ENCODE results near the gene BEST1. TPM values are rescaled to one million over a fixed set of nuclear protein-coding genes. Genes with fewer than 3 reads are reported as not detected.

Gene BEST1
- total RNA-seq, 1 donor from 2014 or later: 1.1 TPM

DNA sequence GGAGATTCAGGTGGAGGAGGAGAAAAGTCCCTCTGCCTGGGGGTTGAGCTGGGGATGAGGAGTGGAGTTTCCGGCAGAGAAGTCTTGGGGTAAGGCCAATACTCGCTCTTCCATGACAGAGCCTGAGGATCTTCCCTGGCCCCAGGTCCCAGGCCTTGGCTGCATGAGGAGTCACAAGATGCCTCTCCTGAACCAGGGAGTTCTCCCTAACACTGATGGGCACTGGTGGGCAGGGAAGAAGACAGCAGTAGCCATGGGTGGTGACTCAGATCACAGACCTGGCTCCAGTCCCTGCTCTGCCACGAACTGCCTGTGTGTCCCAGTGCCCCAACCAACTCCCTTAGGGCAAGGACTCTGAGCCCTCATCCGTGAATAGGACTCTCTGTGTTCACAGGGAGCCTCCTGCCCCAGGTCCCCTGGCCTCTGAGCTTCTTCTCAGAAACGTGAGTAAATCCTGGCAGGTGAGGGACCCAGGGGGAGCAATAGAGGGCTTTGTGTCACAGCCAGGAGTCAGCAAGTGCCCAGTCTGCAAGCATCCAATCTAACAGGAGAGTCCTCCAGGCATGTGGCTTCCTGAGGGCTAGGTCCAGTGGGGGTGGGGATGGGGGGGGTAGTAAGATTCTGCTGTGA is 62.8 kb downstream of the BEST1 start:
- H3K27me3 Mint-ChIP-seq (ENCODE audit: low read depth): no peaks in the 10 kb centered on the region
- no peak overlapping the region for H3K4me3 Mint-ChIP-seq
- DNase-seq (ENCODE audit: low spot score in 2 of 2, unreplicated experiment in 2 of 2): no peak
- no peak overlapping the region for H3K27ac Mint-ChIP-seq
- TF ChIP-seq, protein P1, sequence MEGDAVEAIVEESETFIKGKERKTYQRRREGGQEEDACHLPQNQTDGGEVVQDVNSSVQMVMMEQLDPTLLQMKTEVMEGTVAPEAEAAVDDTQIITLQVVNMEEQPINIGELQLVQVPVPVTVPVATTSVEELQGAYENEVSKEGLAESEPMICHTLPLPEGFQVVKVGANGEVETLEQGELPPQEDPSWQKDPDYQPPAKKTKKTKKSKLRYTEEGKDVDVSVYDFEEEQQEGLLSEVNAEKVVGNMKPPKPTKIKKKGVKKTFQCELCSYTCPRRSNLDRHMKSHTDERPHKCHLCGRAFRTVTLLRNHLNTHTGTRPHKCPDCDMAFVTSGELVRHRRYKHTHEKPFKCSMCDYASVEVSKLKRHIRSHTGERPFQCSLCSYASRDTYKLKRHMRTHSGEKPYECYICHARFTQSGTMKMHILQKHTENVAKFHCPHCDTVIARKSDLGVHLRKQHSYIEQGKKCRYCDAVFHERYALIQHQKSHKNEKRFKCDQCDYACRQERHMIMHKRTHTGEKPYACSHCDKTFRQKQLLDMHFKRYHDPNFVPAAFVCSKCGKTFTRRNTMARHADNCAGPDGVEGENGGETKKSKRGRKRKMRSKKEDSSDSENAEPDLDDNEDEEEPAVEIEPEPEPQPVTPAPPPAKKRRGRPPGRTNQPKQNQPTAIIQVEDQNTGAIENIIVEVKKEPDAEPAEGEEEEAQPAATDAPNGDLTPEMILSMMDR (IDR thresholded peaks at IDR 0.05; ENCODE audit: unreplicated experiment): no peak
- H3K9me3 Mint-ChIP-seq: peaks cover 3% of the 10 kb centered on the region
- H3K36me3 Mint-ChIP-seq: no peaks in the 10 kb centered on the region
- H3K4me1 Mint-ChIP-seq: peaks cover 7% of the 10 kb centered on the region

Other genes with a start within 250 kb of the BEST1 start
- 401 to 436 TPM (median 428 TPM) in 3 replicates for gene MYRF, start 197.7 kb upstream of the BEST1 start, total RNA-seq
- gene TMEM258, start 157.8 kb upstream of the BEST1 start, total RNA-seq: 139 to 154 TPM (median 148 TPM) in 3 replicates
- gene FEN1, start 157.4 kb upstream of the BEST1 start, total RNA-seq: 19.5 to 20.9 TPM (median 20.3 TPM) in 3 replicates
- gene FADS1, start 133.3 kb upstream of the BEST1 start, total RNA-seq: 108 to 115 TPM (median 108 TPM) in 3 replicates
- 317 to 337 TPM (median 324 TPM) in 3 replicates for gene FADS2, start 122.1 kb upstream of the BEST1 start, total RNA-seq
- gene FADS3, start 58.8 kb upstream of the BEST1 start, total RNA-seq: 6.1 to 8.9 TPM (median 8.0 TPM) in 3 replicates
- gene RAB3IL1, start 32.8 kb upstream of the BEST1 start, total RNA-seq: 10.6 to 12.0 TPM (median 11.9 TPM) in 3 replicates
- 1,419 to 1,500 TPM (median 1,460 TPM) in 3 replicates for gene FTH1, start 17.3 kb downstream of the BEST1 start, total RNA-seq
- 50.4 to 51.6 TPM (median 50.9 TPM) in 3 replicates for gene INCENP, start 173.7 kb downstream of the BEST1 start, total RNA-seq
- gene SCGB1D1, start 239.9 kb downstream of the BEST1 start, total RNA-seq: not detected in 3 replicates